SK-N-SH treated with all-trans-retinoic acid at 6 μM for 48 hours (cell line): ENCODE measurements around the gene BAG5.

Experiments used
- ATAC-seq: fragments of 200-7000 bp; cut with Tn5 transposase; 3 replicates; pipeline ENCODE4 v1.9.1; 2020; ENCODE audit warnings: mild to moderate bottlenecking, moderate library complexity
- ARNTL ChIP-seq: fragments of 450-650 bp; formaldehyde crosslinking; IDR thresholded peaks from 2 replicates; pipeline ENCODE4 v1.5.0; 2020; ENCODE audit warnings: low read depth, mild to moderate bottlenecking, moderate library complexity, borderline replicate concordance
- BACH2 ChIP-seq: fragments of 250-450 bp; sonication (Bioruptor Pico); IDR thresholded peaks from 2 replicates; pipeline ENCODE4 v1.9.0; 2021; ENCODE audit warnings: mild to moderate bottlenecking, borderline replicate concordance
- CSDC2 ChIP-seq: fragments of 250-450 bp; sonication (Bioruptor Pico); IDR thresholded peaks from 2 replicates; pipeline ENCODE4 v1.5.0; 2020; ENCODE audit warnings: mild to moderate bottlenecking, moderate library complexity
- CSRNP3 ChIP-seq: fragments of 250-450 bp; sonication (Bioruptor Pico); IDR thresholded peaks from 2 replicates; pipeline ENCODE4 v1.5.1; 2021; ENCODE audit warnings: mild to moderate bottlenecking, moderate library complexity
- ESRRG ChIP-seq: fragments of 250-450 bp; sonication (Bioruptor Pico); IDR thresholded peaks from 2 replicates; pipeline ENCODE4 v1.6.1; 2021; ENCODE audit warnings: mild to moderate bottlenecking
- GLIS3 ChIP-seq: fragments of 250-450 bp; sonication (Bioruptor Pico); IDR thresholded peaks from 2 replicates; pipeline ENCODE4 v1.5.0; 2020; ENCODE audit warnings: mild to moderate bottlenecking, moderate library complexity
- ISL1 ChIP-seq: fragments of 250-450 bp; sonication (Bioruptor Pico); IDR thresholded peaks from 2 replicates; pipeline ENCODE4 v2.1.2; 2022; ENCODE audit warnings: mild to moderate bottlenecking, moderate library complexity
- OSR1 ChIP-seq: fragments of 250-450 bp; sonication (Bioruptor Pico); IDR thresholded peaks from 2 replicates; pipeline ENCODE4 v1.8.0; 2022; ENCODE audit warnings: moderate library complexity, mild to moderate bottlenecking, inconsistent platforms
- PATZ1 ChIP-seq: fragments of 250-450 bp; sonication (Bioruptor Pico); IDR thresholded peaks from 2 replicates; pipeline ENCODE4 v1.8.0; 2020; ENCODE audit warnings: mild to moderate bottlenecking, moderate library complexity, borderline replicate concordance
- POU6F1 ChIP-seq: fragments of 250-450 bp; sonication (Bioruptor Pico); IDR thresholded peaks from 2 replicates; pipeline ENCODE4 v1.8.0; 2021; ENCODE audit warnings: low read depth, mild to moderate bottlenecking, moderate library complexity, borderline replicate concordance
- PPARA ChIP-seq: fragments of 250-450 bp; sonication (Bioruptor Pico); IDR thresholded peaks from 2 replicates; pipeline ENCODE4 v1.5.0; 2020; ENCODE audit warnings: mild to moderate bottlenecking, borderline replicate concordance
- RARB ChIP-seq: fragments of 250-450 bp; sonication (Bioruptor Pico); IDR thresholded peaks from 2 replicates; pipeline ENCODE4 v1.8.0; 2021; ENCODE audit warnings: mild to moderate bottlenecking, moderate library complexity
- TOX ChIP-seq: fragments of 250-450 bp; sonication (Bioruptor Pico); IDR thresholded peaks from 2 replicates; pipeline ENCODE4 v1.8.0; 2021; ENCODE audit warnings: mild to moderate bottlenecking, moderate library complexity, borderline replicate concordance
- TSHZ2 ChIP-seq: fragments of 250-450 bp; sonication (Bioruptor Pico); IDR thresholded peaks from 2 replicates; pipeline ENCODE4 v1.5.0; 2020; ENCODE audit warnings: mild to moderate bottlenecking, moderate library complexity
- ZC3H10 ChIP-seq: fragments of 250-450 bp; sonication (Bioruptor Pico); IDR thresholded peaks from 2 replicates; pipeline ENCODE4 v1.5.1; 2021; ENCODE audit warnings: mild to moderate bottlenecking, moderate library complexity
- ZFP3 ChIP-seq: fragments of 250-450 bp; sonication (Bioruptor Pico); IDR thresholded peaks from 2 replicates; pipeline ENCODE4 v1.5.0; 2020; ENCODE audit warnings: mild to moderate bottlenecking, moderate library complexity
- ZFP30 ChIP-seq: fragments of 450-650 bp; formaldehyde crosslinking; IDR thresholded peaks from 2 replicates; pipeline ENCODE4 v1.5.0; 2022; ENCODE audit warnings: mild to moderate bottlenecking, moderate library complexity
- ZNF565 ChIP-seq: fragments of 450-650 bp; formaldehyde crosslinking; conservative IDR thresholded peaks from 2 replicates; pipeline ENCODE4 v1.5.0; 2020; ENCODE audit warnings: low read depth, mild to moderate bottlenecking, moderate library complexity
- ZNF8 ChIP-seq: fragments of 450-650 bp; formaldehyde crosslinking; IDR thresholded peaks from 2 replicates; pipeline ENCODE4 v1.5.0; 2020; ENCODE audit warnings: mild to moderate bottlenecking, moderate library complexity

Gene BAG5

GRCh38 chr14:103516426-103517173, 45.9 kb downstream of the BAG5 start:
- no peak for ATAC-seq
- no peak for TF ChIP-seq CSRNP3 (CRISPR knock-in tag)
- no peak for TF ChIP-seq GLIS3
- TF ChIP-seq RARB (CRISPR knock-in tag) = no peak
- TF ChIP-seq ISL1 (CRISPR knock-in tag) = no peak
- TF ChIP-seq ZFP3 = no peak
- TF ChIP-seq POU6F1 (CRISPR knock-in tag) = no peak
- TF ChIP-seq ESRRG (CRISPR knock-in tag) = no peak
- TF ChIP-seq PATZ1 = no peak
- no peak for TF ChIP-seq ZNF8 (CRISPR knock-in tag)
- TF ChIP-seq BACH2 = no peak
- no peak for TF ChIP-seq CSDC2
- TF ChIP-seq TSHZ2 (CRISPR knock-in tag) = no peak
- TF ChIP-seq OSR1 = no peak
- TF ChIP-seq ZNF565 = no peak
- TF ChIP-seq ARNTL (CRISPR knock-in tag) = no peak
- no peak for TF ChIP-seq ZFP30 (CRISPR knock-in tag)
- TF ChIP-seq, all 23 proteins: peak for 0

GRCh38 chr14:103514596-103515421, 47.6 kb downstream of the BAG5 start:
- ATAC-seq = no peak
- TF ChIP-seq ZC3H10 (CRISPR knock-in tag) (no peak), BACH2 (no peak), CSRNP3 (CRISPR knock-in tag) (no peak), PPARA (CRISPR knock-in tag) (no peak), TOX (no peak)
